GM21423 (cell line): Measurements from ENCODE around the gene TMPRSS9.
A peak's percentile ranks its signal among the peaks of the same experiment; 100 is the strongest.
"Not testable (repeated sequence)": the region's sequence is repeated elsewhere in the genome, so short reads cannot be mapped to it uniquely, and the experiment has no call there.

Source experiments
- ATAC-seq: cut with Tn5 transposase; IDR thresholded peaks from one replicate; pipeline ENCODE4 v1.9.1; 2021; ENCODE audit warnings: mild to moderate bottlenecking, moderate library complexity; ENCODE audit not compliant: unreplicated experiment

The TMPRSS9 gene

DNA sequence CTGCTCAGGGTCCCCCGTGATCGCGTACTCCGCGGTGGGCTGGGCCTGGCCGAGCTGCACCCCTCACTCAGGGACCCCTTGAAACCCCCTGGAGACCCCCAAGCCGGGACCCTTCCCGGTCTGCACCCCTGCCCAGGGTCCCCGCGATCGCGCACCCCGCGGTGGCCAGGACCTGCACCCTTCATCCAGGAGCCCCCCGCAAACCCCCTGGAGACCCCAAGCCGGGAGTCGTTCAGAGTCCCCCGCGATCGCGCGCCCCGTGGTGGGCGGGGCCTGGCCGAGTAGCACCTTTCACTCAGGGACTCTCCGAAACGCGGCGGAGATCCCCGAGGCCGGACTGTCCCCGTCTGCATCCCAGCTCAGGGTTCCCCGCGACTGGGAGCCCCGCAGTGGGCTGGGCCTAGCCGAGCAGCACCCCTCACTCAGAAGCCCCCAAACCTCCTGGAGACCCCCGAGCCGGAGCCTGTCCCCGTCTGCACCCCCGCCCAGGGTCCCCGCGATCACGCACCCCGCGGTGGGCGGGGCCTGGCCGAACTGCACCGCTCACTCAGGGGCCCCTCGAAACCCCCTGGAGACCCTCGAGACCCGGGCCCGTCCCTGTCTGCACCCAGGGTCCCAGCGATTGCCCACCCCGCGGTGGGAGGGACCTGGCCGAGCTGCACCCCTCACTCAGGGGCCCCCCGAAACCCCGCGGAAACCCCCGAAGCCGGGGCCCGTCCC lies 95.9 kb downstream of the TMPRSS9 start:
- ATAC-seq: peak; percentile 19

DNA sequence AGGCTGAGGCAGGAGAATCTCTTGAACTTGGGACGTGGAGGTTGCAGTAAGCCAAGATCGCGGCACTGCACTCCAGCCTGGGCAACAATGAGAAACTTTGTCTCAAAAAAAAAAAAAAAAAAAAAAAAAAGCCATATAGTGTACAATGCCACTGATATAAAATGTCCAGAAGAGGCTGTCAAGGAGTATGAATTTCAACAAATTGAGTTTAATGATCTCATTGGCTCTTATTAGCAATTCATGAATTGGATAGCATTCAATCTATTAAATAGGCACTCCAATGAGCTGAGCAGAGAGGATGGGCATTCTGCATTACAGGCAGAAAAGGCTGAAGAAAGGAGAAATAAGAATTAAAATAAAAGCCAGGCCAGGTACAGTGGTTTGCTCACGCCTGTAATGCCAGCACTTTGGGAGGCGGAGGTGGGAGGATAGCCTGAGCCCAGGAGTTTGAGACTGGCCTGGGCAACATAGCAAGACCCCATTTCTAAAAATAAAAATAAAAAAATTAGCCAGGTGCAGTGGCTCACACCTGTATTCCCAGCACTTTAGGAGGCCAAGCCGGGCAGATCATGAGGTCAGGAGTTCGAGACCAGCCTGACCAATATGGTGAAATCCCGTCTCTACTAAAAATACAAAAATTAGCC lies 97.5 kb downstream of the TMPRSS9 start:
- ATAC-seq: no peak

GRCh38 chr19:2458054-2458453 lies 98.0 kb downstream of the TMPRSS9 start:
- no peak for ATAC-seq

DNA sequence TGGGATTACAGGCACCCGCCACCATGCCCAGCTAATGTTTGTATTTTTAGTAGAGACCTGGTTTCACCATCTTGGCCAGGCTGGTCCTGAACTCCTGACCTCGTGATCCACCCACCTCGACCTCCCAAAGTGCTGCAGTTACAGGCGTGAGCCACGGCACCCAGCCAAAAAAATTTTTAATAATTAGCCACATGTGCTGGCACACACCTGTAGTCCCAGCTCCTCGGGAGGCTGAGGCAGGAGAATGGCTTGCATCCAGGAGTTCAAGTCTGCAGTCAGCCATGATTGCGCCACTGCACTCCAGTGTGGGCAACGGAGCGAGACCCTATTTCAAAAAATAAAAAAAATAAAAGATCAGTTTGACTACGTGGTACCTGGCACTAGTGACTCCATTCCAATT lies 98.7 kb downstream of the TMPRSS9 start:
- ATAC-seq: not testable (repeated sequence)

GRCh38 chr19:2460245-2460644 lies 100.2 kb downstream of the TMPRSS9 start:
- ATAC-seq: no peak

DNA sequence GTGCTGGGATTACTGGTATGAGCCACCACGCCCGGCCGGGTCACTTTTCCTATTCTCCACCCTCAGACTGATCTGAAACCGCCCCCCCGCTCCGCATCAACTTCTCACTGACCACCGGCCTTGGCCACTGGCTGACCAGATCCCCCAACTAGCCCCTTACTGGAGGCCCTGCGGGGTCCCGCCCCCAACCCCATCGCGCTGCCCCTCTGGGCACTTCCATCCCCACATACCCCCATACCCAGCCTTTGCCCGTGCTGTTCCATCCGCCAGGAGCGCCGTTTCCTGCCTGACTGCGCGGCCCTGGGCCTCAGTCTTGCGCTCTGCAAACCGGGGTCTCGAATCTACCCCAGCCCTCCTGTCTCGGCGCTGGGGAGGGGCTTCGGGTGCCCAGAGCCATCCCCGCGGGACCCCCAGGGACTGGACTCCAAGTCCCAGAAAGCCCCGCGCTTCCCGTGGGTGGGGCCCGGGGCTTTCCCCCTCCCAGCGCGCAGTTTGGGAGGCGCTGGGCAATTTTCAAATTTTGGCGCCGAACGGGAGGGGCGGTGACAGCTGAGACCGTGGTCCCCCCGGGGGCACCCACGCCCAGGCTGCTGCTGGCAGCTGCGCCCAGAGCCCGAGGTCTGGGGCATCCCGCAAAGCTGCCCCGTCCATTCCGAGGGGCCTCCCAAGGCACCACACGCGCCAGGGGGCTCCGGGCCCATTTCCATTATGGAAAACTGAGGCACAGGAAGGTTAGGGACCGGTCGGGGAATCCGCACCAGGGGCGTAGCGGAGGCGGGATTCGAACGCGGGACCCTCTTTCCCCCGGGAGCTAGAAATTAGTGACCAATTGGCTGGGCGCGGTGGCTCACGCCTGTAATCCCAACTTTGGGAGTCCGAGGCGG lies 101.9 kb downstream of the TMPRSS9 start:
- ATAC-seq: no peak

DNA sequence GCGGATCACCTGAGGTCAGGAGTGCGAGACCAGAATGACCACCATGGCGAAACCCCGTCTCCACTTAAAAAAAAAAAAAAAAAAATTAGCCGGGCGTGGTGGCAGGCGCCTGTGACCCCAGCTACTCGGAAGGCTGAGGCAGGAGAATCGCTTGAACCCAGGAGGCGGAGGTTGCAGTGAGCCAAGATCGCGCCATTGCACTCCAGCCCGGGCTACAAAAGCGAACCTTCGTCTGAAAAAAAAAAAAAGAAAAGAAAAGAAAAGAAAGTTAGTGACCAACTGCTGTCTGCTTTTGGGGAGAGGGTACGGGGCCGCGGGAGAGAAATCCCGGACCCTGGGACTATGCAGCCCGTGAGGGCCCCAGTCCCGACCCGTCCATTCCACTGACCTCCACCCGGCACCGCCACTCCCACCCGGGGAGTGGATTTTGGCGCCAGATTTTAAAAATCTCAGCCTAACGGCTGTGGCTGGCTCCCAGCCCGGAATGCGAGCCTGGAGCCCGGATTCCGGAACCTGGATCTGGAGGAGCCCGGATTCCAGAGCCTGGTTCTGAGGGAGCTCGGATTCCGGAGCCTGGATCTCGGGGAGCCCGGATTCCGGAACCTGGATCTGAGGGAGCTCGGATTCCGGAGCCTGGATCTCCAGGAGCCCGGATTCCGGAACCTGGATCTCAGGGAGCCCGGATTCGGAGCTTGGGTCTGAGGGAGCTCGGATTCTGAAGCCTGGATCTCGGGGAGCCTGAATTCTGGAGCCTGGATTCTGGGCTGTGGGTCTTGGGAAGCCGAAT lies 102.8 kb downstream of the TMPRSS9 start:
- ATAC-seq: no peak

- ATAC-seq: not testable (repeated sequence)
These were observed 103.6 kb downstream of the TMPRSS9 start for GRCh38 chr19:2463694-2464093.

DNA sequence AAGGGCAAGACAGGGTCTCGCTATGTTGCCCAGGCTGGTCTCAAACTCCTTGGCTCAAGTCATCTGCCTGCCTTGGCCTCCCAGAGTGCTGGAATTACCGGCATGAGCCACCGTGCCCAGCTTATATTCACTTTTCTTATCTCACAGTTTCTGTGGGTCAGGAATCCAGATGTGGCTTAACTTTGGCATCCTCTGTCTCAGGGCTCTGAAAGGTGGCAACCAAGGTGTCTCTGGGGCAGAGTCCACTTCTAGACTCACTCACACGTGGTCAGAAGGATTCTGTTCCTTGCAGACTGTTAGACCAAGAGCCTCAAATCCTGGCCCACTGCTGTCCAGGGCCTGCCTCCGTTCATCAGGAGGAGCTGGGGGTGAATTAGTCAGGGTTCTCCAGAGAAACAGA lies 104.3 kb downstream of the TMPRSS9 start:
- ATAC-seq: no peak

DNA sequence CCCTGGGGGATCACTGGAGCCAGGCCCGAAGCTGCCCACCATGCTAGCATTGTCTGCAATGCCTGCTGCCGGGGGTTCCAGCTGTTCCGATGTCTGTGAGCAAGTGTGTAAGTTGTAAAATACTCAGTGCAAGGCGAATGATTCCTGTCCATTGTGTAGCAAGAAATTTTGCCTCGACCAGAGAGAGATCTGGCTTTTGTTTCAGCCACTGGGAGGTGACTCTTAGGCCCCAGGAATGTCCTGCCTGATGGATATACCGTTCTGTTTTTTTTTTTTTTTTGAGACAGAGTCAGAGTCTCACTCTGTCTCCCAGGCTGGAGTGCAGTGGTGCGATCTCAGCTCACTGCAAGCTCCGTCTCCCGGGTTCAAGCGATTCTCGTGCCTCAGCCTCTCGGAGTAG lies 108.5 kb downstream of the TMPRSS9 start:
- no peak for ATAC-seq

GRCh38 chr19:2469102-2469914 lies 109.2 kb downstream of the TMPRSS9 start:
- no peak for ATAC-seq

- not testable (repeated sequence) for ATAC-seq
These were observed 109.8 kb downstream of the TMPRSS9 start for GRCh38 chr19:2469915-2470200.

DNA sequence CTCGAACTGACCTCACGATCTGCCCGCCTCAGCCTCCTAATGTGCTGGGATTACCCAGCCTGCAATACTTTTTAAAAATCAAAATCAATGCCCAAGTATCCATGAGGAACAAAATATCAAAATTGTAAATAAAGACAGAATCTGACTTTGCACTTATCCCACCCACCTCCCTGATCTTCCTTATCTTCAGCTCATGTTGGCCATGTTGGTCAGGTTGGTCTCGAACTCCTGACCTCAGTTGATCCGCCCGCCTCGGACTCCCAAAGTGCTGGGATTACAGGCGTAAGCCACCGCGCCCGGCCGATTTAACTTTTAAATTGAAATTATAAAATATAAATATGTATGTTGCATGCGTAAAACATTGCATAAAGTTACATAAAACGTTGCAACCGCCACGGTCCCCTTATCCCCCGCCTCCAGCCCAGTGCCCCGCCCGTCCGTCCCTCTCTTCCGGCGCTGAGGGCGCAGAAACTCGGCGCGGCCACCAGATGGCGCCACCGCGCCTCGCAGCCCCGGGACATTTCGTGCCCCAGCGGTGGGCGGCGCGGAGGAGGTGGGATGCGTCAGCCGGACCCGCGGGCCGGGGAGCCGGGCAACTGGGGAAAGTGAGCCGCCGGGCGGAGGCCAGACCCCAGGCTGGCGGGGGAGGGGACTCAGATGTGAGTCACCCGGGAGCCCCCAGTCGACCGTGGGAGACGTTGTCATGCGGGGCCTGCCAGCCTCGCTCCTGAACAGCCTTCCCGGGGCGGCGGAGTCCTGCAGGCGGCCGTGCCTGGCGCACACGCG lies 114.4 kb downstream of the TMPRSS9 start:
- peak; percentile 28 for ATAC-seq

GRCh38 chr19:2475018-2475701 lies 115.1 kb downstream of the TMPRSS9 start:
- ATAC-seq: peak; percentile 5
